Measurements from ENCODE around the gene LITAF.

Gene LITAF

DNA sequence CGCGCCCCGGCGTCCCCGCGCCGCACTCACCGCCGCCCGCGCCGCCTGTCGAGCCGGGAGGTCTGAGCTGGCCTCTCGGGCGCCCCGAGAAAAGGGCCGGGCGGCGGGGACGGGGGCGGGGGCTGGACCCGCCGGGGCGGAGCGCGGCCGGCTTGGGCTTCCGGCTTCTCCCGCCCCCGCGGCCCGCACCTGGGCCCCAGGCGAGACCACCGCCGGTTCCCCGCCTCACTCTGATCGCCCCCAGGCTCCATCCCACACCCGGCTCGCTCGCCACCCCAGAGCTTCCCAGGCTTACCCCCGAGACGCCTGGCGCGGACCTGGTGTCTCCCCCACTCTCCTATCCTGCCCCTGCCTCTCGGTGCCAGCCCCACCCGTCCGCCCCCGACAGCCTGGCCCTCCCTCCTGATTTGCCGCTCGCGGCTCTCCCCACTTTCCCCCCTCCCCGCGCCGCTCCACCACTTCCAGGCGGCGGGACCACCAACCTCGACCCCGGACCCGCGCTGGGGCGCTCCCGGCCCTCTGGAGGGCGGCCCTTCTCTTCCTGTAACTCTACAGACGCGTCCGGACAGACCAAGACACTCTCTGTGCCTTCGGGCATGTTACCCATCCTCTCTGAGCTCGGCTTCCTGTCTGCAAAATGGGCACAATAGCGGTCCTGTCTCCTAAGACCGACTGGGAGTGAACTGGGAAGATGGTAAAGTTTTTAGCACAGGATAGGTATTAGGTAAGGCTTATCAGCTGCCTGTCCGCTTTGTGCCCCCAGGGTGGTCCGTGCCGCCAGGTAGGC is at the start of gene LITAF:
Gene LITAF, minus strand, starts transcription at position 64 of the 787 bp plus-strand sequence. CDS start 30,189 bp downstream, outside the sequence.
- DNase-seq, result peak; percentile 58

DNA sequence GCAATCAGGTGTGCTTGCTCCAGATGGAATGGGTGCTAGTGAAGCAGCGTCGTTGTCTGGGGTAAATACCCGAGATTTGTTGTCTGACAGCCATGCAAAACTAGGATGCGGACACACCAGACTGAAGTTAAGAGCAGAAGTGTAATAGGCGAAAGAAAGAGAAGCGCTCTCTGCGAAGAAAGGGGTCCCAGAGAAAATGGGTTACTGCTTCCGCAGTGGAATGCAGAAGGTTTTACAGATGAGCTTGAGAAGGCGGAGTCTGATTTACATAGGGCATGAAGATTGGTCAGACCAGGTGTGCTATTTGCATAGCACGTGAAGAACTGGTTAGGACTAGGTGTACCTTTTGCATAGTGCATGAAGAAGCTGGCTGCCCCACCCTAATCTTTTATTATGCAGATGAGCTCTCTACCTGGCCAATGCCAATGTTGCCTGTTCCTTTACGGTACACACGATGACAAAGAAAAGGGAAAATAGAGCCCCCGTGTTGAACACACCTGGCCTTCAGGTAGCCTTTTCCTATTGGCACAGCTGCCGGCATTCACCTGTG is 49.5 kb upstream of the LITAF start:
- DNase-seq, result no peak

DNA sequence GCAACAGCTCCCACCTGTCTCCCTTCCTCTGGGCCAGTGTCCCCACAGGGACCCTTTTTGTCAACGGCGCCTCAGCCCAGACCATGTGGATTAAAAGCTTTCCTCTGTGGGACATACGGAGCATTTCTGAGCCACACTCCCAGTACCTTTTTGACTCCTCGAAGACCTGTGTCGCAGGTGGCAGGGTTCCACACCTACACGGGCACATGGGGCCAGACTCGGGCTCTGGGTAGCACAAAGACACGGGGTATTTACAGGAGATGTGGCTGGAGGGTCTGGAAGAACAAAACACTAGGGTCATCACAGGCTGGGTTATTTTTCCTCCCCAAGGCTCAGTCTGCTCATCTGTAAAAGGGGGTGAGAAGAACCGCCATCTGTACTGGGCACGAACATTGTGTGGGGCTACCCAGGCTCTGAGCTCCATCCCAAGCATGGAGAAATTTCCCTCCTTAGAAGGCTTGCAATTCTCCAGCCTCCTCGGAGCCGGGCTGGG is 49.0 kb upstream of the LITAF start:
- DNase-seq, result no peak

DNA sequence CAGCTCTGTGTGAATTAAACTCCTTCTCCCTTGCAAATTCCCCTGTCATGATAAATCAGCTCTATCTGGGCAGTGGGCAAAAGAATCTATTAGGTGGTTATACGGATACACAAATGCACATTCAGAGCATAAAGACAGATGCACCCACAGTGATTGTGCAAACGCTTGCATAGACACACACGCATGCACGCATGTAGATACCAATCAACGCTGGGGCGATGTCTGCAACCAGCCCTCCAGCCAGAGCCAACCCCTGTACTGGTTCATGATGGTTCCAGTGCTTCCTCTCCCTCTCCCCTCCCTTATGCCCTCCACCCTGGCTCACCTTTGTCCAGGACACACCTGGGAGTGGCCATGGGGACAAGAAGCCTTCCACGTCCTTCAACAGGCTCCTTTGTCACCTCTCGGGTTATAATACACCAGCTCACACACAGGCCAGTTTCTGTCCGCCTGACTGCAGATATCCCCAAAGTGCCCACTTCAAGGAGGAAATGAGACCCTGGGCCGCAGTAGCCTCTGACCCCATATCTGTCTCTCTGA is 48.5 kb upstream of the LITAF start:
- DNase-seq, result no peak

DNA sequence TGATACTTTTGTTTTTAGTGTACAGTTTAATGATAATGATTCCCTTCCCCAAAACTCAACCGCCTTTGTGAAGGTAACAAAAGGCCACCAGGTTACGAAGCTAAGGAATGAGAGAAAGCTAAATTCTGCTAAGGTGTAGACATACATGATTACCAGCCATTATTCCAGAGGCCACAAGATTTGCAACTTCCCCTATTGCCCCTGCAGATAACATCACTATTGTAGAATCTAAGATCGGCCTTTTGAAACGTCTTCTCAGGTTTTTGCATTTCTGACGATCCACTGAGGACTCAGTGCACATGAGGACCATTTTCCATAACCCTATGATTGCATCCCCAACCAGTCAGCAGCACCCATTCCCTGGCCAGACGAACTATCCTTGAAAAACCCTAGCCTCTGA is 47.6 kb upstream of the LITAF start:
- DNase-seq, result no peak

DNA sequence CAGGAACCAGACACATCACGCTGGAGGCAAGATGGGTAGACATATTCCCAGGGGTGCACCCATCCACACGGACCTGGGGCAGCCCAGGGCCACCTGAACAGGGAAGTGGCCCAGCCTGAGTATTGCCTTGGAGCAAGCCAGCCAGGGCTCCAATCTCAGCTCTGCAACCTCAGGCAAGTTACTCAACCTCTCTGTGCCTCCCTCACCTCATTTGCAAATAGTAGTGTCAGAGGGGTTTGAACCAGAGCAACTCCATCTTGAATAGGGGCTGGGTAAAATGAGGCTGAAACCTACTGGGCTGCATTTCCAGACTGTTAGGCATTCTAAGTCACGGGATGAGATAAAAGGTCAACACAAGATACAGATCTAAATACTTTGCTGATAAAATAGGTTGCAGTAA is 46.4 kb upstream of the LITAF start:
- DNase-seq, result no peak

DNA sequence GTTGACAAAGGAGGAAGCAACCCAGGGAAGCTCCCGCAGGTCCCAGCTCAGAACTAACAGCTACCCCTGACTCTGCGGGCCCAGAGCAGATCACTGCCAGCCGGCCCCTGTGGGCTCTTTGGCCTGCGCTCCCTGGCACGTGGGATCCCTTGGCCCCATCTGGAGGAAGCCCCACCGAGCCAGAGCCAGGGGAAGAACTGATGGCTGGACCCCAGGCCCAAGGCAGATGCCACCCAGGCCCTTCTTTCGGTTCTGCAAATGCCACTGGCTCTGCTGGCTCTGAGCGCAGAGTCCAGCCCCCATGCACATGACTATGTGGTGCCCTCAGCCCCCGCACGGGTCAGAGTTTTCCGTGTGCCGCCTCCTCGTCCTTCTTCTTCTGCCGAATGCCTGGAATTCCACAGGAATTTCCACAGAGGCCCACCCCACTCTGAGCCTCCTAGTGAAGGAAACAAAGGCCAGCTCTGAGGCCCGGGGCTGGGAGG is 45.8 kb upstream of the LITAF start:
- no peak for DNase-seq

DNA sequence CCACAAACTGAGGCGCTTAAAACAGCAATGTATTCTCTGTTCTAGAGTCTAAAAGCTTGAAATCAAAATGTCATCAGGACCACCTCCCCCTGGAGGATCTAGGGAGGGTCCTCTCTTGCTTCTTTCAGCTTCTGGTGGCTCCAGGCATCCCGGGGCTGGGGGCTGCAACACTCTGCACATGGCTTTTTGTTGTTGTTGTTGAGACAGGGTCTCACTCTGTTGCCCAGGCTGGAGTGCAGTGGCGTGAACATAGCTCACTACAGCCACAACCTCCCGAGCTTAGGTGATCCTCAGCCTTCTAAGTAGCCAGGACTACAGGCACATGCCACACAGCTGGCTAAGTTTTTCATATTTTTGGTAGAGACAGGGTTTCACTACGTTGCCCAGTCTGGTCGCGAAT is 44.5 kb upstream of the LITAF start:
- DNase-seq, result no peak

DNA sequence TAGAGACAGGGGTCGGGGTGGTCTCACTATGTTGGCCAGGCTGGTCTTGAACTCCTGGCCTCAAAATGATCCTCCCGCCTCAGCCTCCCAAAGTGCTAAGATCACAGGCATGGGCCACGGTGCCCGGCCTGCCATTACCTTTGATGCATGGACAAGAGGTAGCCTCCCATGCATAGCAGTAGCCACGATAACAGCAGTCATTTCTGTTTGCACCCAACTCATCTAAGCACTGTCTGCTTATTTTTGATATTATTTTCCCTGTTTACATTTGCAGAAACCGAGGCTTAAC is 44.0 kb upstream of the LITAF start:
- no peak for DNase-seq

DNA sequence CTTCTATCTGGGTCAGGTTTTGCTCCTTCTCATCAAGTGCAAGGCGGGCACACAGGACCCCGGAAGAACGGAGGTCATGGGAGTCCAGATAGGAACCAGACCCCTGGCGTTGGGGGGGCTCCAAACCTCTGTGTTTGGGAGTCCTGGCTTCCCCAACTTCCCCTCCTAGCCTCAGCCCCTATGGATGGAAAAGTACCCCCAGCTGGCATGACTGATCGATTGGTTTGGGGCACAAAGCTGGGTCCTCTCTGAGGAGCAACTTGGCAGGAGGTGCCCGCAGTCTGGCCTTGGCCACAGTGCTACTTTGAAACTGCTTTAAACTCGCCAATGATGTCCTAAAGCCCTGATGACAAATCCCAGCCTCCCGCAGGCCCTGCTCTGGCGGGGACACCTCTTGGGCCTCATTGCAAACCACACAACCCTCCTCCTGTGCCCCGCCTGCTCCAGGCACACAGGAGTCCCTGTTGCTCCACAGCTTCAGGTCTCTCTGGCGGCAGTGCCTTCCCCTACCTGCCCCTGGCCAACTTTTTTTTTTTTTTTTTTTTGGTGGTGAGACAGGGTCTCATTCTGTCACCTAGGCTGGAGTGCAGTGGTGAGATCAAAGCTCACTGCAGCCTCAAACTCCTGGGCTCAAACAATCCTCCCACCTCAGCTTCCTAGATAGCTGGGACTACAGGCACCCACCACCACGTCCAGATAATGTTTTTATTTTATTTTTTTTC is 43.5 kb upstream of the LITAF start:
- DNase-seq, result no peak

DNA sequence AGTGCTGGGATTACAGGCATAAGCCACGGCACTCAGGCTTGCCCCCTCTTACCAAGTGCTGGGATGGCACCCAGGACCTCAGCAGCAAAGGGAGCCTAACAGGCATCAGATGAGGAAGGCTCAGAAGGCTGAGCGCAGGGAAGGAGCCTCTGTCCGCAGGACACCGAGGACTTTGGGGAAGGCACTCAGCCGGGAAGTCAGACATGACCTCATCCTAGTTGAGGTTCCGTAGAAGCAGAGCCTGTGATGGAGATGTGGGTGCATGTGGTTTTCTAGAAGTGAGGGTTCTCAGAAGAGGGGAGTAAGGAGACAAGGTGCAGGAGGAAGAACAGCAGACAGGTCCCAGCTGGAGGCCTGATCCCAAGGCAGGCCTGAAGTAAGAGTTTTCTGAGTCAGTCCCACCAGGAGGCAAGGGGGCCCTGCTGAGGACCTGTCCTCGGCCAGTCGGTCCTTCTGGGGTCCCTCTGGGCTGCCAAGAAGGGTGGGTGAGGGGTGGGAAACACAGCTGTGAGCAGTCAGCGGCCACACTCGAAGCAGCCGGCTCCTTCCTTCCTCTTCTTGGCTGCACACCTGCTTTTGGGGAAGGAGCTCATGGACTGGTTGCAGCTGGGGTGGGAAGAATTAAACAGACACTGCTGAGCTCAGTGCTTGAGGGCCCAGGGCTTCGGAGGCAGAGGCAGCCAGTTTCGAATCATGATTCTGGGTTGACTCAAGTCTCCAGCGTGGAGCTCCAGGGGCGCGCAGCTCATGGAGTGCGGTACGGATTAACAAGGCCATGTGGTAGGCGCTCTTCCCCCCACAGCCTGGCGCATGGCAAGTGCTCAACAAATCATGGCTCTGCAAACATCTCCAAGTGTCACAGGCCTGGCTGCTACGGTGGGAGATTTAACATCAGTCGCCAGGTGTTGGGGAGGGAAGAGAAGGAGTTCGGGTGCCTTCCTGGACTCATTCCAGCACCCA is 42.6 kb upstream of the LITAF start:
- peak; percentile 20 for DNase-seq

DNA sequence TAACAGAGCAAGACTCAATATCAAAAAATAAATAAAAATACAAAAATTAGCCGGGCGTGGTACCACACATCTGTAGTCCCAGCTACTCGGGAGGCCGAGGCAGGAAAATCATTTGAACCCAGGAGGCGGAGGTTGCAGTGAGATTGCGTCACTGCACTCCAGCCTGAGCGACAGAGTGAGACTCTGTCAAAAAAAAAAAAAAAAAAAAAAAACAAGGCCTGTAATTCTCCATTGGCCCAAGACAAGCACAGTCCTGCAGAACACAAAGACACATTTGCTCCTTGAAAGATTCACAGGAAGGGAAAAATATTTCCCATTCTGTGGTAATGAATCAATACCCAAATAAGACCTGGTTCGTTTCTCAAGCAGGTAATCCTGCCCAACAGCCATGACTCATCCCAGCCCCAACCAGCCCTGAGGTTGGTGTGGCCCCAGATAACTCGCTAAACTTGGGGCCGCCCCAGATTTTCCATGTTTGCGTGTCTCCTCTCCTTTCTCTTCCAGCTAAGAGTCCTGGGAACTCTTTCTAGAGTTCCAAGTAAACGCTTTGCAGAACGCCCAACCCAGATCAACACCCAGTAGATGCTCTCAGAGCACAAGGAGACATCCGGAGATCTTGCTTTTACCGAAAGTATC is 41.2 kb upstream of the LITAF start:
- DNase-seq, result no peak

DNA sequence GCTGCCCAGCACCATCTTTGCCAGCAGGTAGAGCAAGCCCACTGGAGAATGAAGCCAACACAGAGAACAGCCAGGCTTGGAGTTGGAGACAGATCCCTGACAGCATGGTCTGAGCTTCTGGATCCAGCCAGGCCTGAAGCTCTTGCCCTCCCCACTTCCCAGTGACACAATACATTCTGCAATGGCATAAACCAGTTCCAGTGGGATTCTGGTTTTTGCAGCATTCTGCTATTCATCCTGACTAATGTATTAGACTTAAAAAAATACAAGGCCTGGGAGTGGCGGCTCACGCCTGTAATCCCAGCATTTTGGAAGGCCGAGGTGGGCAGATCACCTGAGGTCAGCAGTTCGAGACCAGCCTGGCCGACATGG is 40.6 kb upstream of the LITAF start:
- no peak for DNase-seq

DNA sequence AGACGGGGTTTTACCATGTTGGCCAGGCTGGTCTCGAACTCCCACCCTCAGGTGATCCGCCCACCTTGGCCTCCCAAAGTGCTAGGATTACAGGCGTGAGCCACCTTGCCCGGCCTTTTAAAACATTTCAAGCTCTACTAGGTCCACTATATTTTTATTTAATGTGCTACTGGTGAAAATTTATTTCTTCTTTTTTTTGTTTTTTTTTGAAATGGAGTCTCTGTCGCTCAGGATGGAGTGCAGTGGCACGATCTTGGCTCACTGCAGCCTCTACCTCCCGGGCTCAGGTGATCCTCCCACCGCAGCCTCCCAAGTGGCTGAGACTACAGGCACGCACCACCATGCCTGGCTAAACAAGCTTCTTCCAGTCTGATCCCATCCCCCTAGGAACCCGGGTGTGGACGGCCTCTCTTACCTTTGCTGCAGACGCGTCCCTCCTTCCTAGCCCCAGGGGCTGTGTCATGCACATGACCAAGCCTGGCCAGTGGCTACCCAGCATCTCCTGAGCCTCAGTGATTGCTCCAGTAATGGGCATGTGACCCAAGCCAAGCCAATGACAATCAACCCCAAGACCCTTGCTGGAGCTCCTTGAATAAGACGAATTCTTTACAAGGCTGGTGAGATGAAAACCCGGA is 40.1 kb upstream of the LITAF start:
- no peak for DNase-seq

DNA sequence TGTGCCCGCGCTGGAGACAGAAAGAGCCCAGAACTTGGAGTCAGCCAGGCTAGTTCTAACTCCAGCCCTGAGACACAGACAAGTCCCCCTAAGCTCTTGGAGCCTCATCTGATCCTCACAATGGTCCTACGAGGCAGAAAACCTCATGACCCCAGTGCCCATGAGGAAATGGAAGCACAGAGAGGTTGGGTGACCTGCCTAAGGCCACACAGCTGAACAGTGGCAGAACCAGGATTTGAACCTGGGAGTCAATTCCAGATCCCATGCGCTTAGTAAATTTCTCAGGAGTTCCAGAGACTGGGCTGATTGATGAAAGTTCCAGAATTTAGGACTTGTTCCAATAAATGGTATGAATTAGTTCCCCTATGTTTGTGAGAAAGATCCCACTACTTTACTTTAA is 39.0 kb upstream of the LITAF start:
- no peak for DNase-seq

DNA sequence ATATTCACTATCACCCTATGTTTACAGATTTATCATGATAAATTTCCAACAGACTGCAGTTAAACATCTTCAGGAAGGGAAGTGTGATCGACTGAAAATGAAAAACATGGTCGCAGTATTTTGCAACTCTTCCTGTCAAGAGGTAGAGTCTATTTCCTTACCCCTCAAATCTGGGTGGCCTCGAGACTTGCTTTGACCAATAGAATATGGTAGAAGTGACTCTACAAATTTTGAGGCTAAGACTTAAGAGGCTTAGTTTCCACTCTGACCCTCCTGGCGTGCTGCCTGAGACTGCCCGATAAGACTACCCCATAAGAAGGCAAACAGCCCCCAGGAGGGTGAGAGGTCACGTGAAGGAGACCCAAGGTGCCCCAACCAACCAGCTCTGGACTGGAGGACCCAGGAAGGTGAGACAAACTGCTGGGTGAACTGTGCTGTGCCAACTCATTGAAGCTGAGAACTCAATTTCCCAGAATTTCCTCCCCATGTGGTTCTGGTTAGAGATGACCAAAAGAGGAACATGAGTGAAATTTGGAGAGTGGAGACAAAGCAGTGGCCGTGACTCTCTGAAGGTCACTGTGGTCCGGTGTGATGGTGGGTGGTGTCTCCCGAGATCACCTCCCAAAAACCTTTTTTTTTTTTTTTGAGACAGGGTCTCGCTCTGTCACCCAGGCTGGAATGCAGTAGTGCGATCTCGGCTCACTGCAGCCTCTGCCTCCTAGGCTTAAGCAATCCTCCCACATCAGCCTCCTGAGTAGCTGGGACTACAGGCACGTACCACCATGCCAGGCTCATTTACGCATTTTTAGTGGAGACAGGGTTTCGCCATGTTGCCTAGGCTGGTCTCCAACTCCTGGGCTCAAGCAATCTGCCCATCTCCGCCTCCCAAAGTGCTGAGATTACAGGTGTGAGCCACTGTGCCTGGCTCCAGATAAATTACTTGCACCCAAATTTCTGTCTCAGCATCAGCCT is 38.2 kb upstream of the LITAF start:
- DNase-seq, result no peak

DNA sequence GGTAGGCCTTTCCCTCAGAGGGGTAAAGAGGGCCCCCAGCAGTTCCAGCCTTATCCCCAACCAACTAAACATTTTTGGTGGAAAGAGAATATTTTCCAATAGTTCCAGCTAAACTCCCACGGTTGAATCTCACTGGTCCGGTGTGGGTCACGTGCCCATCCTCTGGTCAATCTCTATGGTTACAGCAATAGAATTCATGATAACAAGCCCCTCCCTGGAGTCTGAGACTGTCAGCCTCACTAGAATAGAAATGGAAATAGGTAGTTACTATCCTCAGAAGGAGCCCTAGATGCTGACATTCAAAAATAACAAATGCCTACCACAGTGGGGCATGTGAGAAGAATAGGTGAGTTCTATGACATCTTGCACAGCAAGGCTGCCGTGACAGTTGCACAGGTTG is 37.5 kb upstream of the LITAF start:
- no peak for DNase-seq

DNA sequence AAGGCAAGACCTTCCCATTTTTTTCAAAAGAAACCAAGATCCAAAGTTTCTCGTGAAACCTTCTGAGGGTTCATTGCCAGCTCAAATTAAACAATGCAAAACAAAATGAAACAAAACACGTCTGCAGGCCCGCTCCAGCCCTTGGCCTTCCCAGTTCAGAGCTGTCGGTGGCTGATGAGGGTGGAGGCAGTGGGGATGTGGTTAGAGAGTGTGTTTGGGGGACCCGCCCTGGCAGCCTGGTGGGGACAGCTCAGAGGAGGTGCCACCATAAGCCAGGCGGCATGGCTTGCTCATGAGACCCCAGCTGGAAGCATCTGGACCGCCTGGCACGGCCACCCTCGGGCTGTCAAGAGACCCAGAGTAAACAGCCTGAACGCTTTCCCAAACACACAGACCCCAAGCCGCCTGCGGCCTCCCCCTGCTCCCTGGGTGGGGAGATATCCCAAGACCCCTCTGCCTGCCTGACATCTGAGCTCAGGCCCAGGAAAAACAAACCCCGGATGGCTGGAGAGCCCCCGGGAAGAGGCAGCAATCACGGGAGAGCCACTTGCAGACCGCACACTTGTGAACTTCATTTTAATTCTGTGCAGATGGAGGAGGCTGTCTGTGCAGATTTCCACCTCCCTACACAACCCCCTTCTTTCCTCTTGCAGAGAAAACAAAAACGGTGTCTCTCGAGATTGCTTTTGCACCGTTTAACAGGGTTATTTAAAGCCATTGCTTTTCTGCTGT is 35.4 kb upstream of the LITAF start:
- DNase-seq, result peak; percentile 30

DNA sequence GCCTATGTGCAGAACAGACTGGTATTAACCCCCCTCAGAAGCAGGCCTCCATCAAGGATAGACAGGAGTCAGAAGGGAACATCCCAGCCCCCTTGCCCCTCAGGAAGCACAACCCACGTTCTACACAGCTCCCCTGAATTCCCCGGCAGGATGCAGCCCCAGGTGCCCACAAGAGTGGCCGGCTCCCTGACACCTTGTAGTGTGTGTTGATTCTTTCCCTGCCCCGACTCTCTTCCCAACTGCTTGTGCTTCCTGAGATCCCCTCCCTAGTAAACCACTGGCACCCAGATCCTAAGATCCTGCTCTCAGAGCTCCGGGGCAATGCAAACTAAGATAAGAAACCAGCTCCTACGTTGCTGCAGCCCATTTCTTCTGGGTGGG is 34.8 kb upstream of the LITAF start:
- DNase-seq, result no peak

Data from activated naive CD4-positive, alpha-beta T cell treated with anti-CD3 and anti-CD28 coated beads, Interleukin-2, amount 50 U/mL, for 16 hours (primary cell).